A673 (cell line): Measurements from ENCODE around the gene PI4K2B.
"Not testable (repeated sequence)": the region's sequence is repeated elsewhere in the genome, so short reads cannot be mapped to it uniquely, and the experiment has no call there.

Source experiments
- EZH2 ChIP-seq: fragments of 200-600 bp; sonication (generic); IDR thresholded peaks from 2 replicates; pipeline ENCODE4 v1.6.1; 2017; ENCODE audit warnings: borderline replicate concordance, low read depth, mild to moderate bottlenecking, mixed read lengths, antibody characterized with exemption, low read length; ENCODE audit not compliant: poor library complexity, severe bottlenecking
- TF ChIP-seq, protein P1 (sequence below): fragments of 300-800, 200-600 bp; sonication (generic); conservative IDR thresholded peaks from 2 replicates; pipeline ENCODE4 v1.5.1; 2017; ENCODE audit warnings: low read depth, mild to moderate bottlenecking, antibody characterized with exemption, low read length, moderate library complexity, mixed read lengths

DNA sequence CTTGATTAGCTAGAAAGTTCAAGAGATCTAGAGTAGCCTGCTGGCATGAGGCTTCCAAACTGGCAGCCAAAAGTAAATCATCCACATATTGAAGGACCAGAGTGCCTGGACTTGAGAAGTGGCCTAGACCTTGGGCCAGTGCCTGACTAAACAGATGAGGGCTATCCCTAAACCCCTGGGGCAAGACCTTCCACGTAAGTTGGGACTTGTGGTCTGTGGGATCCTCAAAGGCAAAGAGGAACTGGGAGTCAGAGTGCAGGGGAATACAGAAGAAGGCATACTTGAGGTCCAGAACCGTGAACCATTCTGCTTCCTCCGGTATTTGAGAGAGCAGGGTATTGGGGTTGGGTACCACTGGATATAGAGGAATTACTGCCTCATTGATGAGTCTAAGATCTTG lies 8.4 kb downstream of the PI4K2B start:
- TF ChIP-seq, protein P1, sequence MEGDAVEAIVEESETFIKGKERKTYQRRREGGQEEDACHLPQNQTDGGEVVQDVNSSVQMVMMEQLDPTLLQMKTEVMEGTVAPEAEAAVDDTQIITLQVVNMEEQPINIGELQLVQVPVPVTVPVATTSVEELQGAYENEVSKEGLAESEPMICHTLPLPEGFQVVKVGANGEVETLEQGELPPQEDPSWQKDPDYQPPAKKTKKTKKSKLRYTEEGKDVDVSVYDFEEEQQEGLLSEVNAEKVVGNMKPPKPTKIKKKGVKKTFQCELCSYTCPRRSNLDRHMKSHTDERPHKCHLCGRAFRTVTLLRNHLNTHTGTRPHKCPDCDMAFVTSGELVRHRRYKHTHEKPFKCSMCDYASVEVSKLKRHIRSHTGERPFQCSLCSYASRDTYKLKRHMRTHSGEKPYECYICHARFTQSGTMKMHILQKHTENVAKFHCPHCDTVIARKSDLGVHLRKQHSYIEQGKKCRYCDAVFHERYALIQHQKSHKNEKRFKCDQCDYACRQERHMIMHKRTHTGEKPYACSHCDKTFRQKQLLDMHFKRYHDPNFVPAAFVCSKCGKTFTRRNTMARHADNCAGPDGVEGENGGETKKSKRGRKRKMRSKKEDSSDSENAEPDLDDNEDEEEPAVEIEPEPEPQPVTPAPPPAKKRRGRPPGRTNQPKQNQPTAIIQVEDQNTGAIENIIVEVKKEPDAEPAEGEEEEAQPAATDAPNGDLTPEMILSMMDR = not testable (repeated sequence)
- not testable (repeated sequence) for TF ChIP-seq EZH2
